Measurements from ENCODE around the gene MYOZ1.

MYOZ1 gene

DNA sequence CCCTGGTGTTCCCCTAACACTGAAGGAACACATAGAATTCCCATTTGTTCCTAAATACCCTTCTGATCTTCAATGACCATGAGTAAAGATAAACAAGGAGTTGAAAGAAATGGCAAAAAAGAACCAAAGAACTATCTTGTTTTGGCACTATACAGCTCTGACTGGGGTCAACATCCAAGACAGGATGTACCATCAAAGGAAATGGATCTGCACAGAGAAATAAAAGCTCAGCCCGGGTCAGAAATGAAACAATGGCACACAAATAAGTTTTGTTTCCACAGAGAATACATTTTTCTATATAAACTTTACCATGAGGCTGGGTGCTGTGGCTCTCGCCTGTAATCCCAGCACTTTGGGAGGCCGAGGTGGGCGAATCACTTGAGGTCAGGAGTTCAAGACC lies 32.2 kb downstream of the MYOZ1 start:
- H3K79me2 ChIP-seq (ENCODE audit: insufficient read depth, low read length) = no peaks in the 10 kb centered on the region
- no peaks in the 10 kb centered on the region for H3K27me3 ChIP-seq (ENCODE audit: low read length)
- no peak overlapping the region for H2AFZ ChIP-seq (ENCODE audit: low read depth, low read length, severe bottlenecking)
- H3K4me2 ChIP-seq (ENCODE audit: low read depth, low read length, poor library complexity, severe bottlenecking) = no peak overlapping the region
- no peaks in the 10 kb centered on the region for H3K9me3 ChIP-seq (ENCODE audit: insufficient read depth, low read length)
- no peaks in the 10 kb centered on the region for H3K36me3 ChIP-seq (ENCODE audit: low read length)
- H3K9me2 ChIP-seq (replicated peaks; ENCODE audit: insufficient read depth, low read length) = no peaks in the 10 kb centered on the region
- H3K27ac ChIP-seq (ENCODE audit: low read depth, low read length) = no peak overlapping the region
- H3K9ac ChIP-seq (ENCODE audit: low read length) = no peak overlapping the region
- no peaks in the 10 kb centered on the region for H4K20me1 ChIP-seq (ENCODE audit: low read depth, low read length)
- H3K4me3 ChIP-seq (ENCODE audit: insufficient read depth, low read length, poor library complexity, severe bottlenecking) = no peak overlapping the region
- no peaks in the 10 kb centered on the region for H3F3A ChIP-seq (ENCODE audit: insufficient read depth)
- TF ChIP-seq, protein P1, sequence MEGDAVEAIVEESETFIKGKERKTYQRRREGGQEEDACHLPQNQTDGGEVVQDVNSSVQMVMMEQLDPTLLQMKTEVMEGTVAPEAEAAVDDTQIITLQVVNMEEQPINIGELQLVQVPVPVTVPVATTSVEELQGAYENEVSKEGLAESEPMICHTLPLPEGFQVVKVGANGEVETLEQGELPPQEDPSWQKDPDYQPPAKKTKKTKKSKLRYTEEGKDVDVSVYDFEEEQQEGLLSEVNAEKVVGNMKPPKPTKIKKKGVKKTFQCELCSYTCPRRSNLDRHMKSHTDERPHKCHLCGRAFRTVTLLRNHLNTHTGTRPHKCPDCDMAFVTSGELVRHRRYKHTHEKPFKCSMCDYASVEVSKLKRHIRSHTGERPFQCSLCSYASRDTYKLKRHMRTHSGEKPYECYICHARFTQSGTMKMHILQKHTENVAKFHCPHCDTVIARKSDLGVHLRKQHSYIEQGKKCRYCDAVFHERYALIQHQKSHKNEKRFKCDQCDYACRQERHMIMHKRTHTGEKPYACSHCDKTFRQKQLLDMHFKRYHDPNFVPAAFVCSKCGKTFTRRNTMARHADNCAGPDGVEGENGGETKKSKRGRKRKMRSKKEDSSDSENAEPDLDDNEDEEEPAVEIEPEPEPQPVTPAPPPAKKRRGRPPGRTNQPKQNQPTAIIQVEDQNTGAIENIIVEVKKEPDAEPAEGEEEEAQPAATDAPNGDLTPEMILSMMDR (IDR thresholded peaks at IDR 0.05; ENCODE audit: insufficient read depth, low read length, poor library complexity, severe bottlenecking) = no peak
- no peak for TF ChIP-seq EZH2phosphoT487 (conservative IDR thresholded peaks at IDR 0.05; ENCODE audit: low read length)

DNA sequence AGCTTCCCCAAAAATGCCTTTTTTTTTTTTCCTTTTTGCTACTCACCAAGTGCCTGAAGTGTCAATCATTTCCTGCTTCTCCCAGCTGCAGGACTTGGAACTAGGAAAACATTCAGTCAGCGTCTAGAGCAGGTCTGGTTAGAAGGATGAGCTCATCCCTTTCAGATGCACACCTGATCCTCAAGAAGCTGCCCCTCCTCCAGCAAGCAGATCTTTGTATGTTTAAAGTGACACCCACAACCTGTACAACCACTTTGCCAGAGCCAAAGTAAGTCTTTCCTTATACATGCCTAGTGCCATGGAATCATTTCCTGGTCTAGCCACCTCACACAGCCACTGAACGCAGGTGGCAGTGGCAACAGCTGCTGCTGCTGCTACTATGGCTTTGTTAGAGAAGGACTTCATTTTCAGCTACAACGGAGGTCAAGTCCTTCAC lies 39.8 kb downstream of the MYOZ1 start:
- Histone ChIP-seq H3K27me3 (ENCODE audit: low read length) (no peaks in the 10 kb centered on the region), H3K36me3 (ENCODE audit: low read length) (no peaks in the 10 kb centered on the region), H2AFZ (ENCODE audit: low read depth, low read length, severe bottlenecking) (no peak overlapping the region), H3K27ac (ENCODE audit: low read depth, low read length) (no peak overlapping the region), H4K20me1 (ENCODE audit: low read depth, low read length) (no peaks in the 10 kb centered on the region), H3K9me3 (ENCODE audit: insufficient read depth, low read length) (no peaks in the 10 kb centered on the region), H3F3A (ENCODE audit: insufficient read depth) (no peaks in the 10 kb centered on the region), H3K9me2 (replicated peaks; ENCODE audit: insufficient read depth, low read length) (no peaks in the 10 kb centered on the region), H3K9ac (ENCODE audit: low read length) (no peak overlapping the region), H3K79me2 (ENCODE audit: insufficient read depth, low read length) (no peaks in the 10 kb centered on the region), H3K4me3 (ENCODE audit: insufficient read depth, low read length, poor library complexity, severe bottlenecking) (no peak overlapping the region), H3K4me2 (ENCODE audit: low read depth, low read length, poor library complexity, severe bottlenecking) (no peak overlapping the region)
- TF ChIP-seq EZH2phosphoT487 (conservative IDR thresholded peaks at IDR 0.05; ENCODE audit: low read length) = no peak
- TF ChIP-seq, protein P1 (IDR thresholded peaks at IDR 0.05; ENCODE audit: insufficient read depth, low read length, poor library complexity, severe bottlenecking) = no peak

DNA sequence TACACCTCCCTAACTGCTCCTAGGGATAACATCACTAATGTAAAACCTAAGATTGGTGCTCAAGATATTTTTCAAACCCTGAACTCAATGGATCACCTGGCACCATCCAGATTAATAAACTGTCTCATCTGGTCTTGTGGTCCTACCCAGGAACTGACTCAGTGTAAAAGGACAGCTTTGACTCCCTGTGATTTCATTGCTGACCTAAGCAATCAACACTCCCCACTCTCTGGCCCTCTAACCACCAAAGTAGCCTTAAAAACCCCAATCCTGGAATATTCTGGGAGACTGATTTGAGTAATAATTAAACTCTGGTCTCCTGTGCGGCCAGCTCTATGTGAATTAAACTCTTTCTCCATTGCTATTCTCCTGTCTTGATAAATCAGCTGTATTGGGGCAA lies 43.9 kb downstream of the MYOZ1 start:
- Histone ChIP-seq H3K4me2 (ENCODE audit: low read depth, low read length, poor library complexity, severe bottlenecking) (no peak overlapping the region), H3K4me3 (ENCODE audit: insufficient read depth, low read length, poor library complexity, severe bottlenecking) (no peak overlapping the region), H3K9ac (ENCODE audit: low read length) (no peak overlapping the region), H3F3A (ENCODE audit: insufficient read depth) (no peaks in the 10 kb centered on the region), H3K27me3 (ENCODE audit: low read length) (no peaks in the 10 kb centered on the region), H3K36me3 (ENCODE audit: low read length) (no peaks in the 10 kb centered on the region), H2AFZ (ENCODE audit: low read depth, low read length, severe bottlenecking) (no peak overlapping the region), H3K79me2 (ENCODE audit: insufficient read depth, low read length) (no peaks in the 10 kb centered on the region), H3K9me3 (ENCODE audit: insufficient read depth, low read length) (no peaks in the 10 kb centered on the region), H4K20me1 (ENCODE audit: low read depth, low read length) (no peaks in the 10 kb centered on the region), H3K9me2 (replicated peaks; ENCODE audit: insufficient read depth, low read length) (no peaks in the 10 kb centered on the region), H3K27ac (ENCODE audit: low read depth, low read length) (no peak overlapping the region)
- no peak for TF ChIP-seq EZH2phosphoT487 (conservative IDR thresholded peaks at IDR 0.05; ENCODE audit: low read length)
- TF ChIP-seq, protein P1 (IDR thresholded peaks at IDR 0.05; ENCODE audit: insufficient read depth, low read length, poor library complexity, severe bottlenecking) = no peak

All from SU-DHL-6 (cell line).